ENCODE data around the gene PSMD2. TPM values are rescaled to one million over a fixed set of nuclear protein-coding genes. Genes with fewer than 3 reads are reported as not detected.
"Not testable (repeated sequence)": the region's sequence is repeated elsewhere in the genome, so short reads cannot be mapped to it uniquely, and the experiment has no call there.

PSMD2 gene
- total RNA-seq, 1 donor from 2014 or later = 108 TPM

DNA sequence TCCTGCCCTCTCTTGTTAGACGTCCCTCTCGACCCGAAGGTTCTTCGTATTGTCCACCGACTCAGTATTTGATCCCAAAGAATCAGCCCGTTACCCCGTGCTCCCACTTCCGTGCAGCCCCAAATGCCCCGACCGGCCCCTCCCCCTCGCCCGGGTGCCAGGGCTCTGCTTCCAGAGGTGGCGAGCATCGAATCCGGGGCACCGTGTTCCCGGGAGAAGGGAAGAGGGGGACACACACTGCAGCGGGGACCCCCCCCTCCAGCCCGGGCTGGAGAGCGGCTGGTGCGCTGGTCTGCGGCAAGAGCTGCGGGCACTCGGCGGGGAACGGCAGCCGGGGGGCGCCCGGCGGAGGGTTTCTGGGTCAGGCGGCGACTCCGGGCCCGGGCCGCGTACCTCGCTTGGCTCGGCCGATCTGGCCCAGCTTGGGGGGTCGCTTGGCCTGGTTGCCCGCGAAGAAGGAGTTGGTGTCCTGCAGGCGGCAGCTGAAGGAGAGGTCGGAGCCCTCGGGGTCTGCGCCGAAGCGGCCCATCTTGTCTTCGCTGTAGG is 38.2 kb upstream of the PSMD2 start:
- Histone ChIP-seq H3K27ac (no peak overlapping the region), H3K4me3 (peak overlapping the region; percentile 36 to 49), H3K9me3 (no peaks in the 10 kb centered on the region), H3K36me3 (peaks cover 0 to 5% of the 10 kb centered on the region in 2 donors), H3K4me1 (peaks cover 24% of the 10 kb centered on the region), H3K27me3 (peaks cover 9% of the 10 kb centered on the region)
- no peak for TF ChIP-seq POLR2AphosphoS5 (IDR thresholded peaks at IDR 0.05; ENCODE audit: insufficient read depth in 1 of 2, low read depth in 1 of 2)
- no peak for TF ChIP-seq POLR2A (IDR thresholded peaks at IDR 0.05)
- DNase-seq (ENCODE audit: extremely low spot score in 2 of 2) = no peak
- intact Hi-C loops (cut with DNase I) = no loop called here

DNA sequence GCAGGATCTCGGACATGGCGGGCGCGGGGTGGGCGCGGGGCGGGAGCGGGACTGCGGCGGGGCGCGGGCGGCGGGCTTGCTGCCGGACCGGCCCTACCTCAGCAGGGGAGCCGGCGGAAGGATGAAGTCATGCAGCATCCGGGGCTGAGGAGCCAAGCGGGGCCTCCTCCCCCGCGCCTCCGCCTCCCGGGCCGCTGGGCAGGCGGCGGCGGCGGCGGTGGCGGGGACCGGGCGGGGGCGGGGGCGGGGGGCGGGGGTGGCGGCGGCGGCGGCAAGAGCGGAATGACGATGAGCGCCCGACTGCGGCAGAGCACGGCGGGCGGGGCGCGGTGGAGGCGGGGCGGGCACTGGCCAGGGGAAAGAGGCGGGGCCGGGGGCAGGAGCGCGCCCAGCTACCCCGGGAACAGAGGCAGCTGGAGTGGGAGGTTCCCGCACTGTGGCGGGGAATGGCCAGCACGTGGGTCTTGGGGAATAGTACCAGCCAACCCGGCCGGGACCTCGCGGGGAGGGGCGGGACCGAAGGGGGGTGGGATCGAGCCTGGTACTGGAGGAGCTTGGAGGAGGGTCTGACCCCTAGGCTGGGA is 37.7 kb upstream of the PSMD2 start, which contains the start of gene CAMK2N2:
Gene CAMK2N2, minus strand, starts transcription at position 284 of the 584 bp plus-strand sequence. Its CDS starts 268 bp downstream, at position 16.
- Histone ChIP-seq H3K27me3 (peaks cover 9% of the 10 kb centered on the region), H3K9me3 (no peaks in the 10 kb centered on the region), H3K4me1 (peaks cover 24% of the 10 kb centered on the region), H3K27ac (no peak within 1 kb of the TSS), H3K36me3 (peaks cover 0 to 5% of the 10 kb centered on the region in 2 donors), H3K4me3 (peak within 1 kb of the TSS; percentile 36 to 49)
- intact Hi-C loops (cut with DNase I) = no loop called here
- TF ChIP-seq POLR2A (IDR thresholded peaks at IDR 0.05) = no peak
- TF ChIP-seq CTCF (IDR thresholded peaks at IDR 0.05) = no peak
- no peak for TF ChIP-seq POLR2AphosphoS5 (IDR thresholded peaks at IDR 0.05; ENCODE audit: insufficient read depth in 1 of 2, low read depth in 1 of 2)
- no peak for DNase-seq (ENCODE audit: extremely low spot score in 2 of 2)

DNA sequence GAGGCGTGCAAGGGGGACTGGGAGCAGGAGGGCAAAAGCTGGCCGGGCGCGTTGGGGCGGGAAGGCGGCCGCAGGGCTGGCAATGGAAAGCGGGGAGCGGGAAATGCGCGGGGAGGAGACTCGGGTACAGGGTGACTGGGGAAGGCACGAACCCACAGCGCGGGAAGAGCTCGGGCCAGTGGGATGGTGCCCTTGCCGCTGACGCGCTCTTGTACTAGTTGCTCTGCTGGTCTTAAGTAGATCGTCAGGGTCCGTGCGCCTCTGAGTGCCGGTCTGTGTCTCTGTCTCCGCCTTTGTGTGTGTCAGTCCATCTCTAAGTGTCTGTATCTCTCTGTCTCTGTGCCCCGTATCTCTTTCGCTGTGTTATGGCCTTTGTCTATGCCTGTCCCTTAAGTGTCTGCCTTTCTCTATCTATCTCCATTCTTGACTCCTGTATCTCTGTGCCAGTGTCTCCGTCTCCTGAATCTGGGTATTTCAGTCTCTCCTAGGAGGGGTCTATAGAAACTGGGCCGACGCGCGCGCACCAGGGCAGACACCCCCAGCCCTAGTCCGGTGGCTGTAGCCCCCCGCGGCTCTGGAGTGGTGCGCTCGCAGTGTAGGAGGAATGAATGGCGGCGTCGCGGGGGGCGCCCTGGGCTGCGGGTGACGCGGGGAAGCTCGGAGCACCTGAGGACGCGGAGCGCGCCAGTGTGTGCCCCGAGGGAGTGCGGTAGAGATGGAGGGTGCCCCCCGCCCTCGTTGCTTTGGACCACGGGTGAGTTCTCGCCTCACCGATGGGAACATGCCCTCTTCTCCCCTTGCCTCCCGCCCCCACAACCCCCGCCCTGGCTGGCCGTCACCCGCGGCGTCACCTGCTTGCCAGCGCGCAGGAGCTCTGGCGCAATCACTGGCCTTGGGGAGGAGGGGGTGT is 36.9 kb upstream of the PSMD2 start:
- H3K36me3 ChIP-seq = peaks cover 0 to 5% of the 10 kb centered on the region in 2 donors
- H3K27me3 ChIP-seq = peaks cover 9% of the 10 kb centered on the region
- TF ChIP-seq POLR2A (IDR thresholded peaks at IDR 0.05) = no peak
- TF ChIP-seq POLR2AphosphoS5 (IDR thresholded peaks at IDR 0.05; ENCODE audit: insufficient read depth in 1 of 2, low read depth in 1 of 2) = no peak
- no peak for TF ChIP-seq CTCF (IDR thresholded peaks at IDR 0.05)
- H3K4me1 ChIP-seq = peaks cover 24% of the 10 kb centered on the region
- H3K9me3 ChIP-seq = no peaks in the 10 kb centered on the region
- DNase-seq (ENCODE audit: extremely low spot score in 2 of 2) = no peak
- no peak overlapping the region for H3K27ac ChIP-seq
- intact Hi-C loops (cut with DNase I) = no loop called here
- H3K4me3 ChIP-seq = peak overlapping the region; percentile 36 to 49

DNA sequence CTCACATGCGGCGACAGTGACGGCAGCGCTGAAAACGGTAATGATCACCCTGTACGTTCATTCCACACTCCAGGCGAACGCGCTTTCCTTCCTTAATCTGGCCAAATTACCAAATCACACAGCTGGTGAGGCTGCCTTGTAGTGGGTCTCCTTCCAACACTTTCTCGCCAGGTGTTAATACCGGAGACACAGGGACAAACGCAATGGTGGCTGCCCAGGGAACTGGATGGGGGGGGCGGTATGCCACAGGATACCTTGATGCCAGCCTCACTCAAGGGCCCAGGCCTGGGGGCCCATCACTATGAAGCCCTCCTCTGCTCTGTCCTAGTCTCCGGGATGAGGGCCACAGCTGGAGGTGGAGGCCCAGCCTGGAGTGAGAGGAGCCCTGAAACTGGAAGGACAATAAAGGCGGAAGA is 36.3 kb upstream of the PSMD2 start:
- Histone ChIP-seq H3K27ac (no peak overlapping the region), H3K27me3 (peaks cover 9% of the 10 kb centered on the region), H3K4me1 (peaks cover 24% of the 10 kb centered on the region), H3K4me3 (no peak overlapping the region), H3K9me3 (no peaks in the 10 kb centered on the region), H3K36me3 (peaks cover 0 to 5% of the 10 kb centered on the region in 2 donors)
- intact Hi-C loops (cut with DNase I) = no loop called here
- no peak for TF ChIP-seq POLR2AphosphoS5 (IDR thresholded peaks at IDR 0.05; ENCODE audit: insufficient read depth in 1 of 2, low read depth in 1 of 2)
- no peak for TF ChIP-seq CTCF (IDR thresholded peaks at IDR 0.05)
- TF ChIP-seq POLR2A (IDR thresholded peaks at IDR 0.05) = no peak
- no peak for DNase-seq (ENCODE audit: extremely low spot score in 2 of 2)

DNA sequence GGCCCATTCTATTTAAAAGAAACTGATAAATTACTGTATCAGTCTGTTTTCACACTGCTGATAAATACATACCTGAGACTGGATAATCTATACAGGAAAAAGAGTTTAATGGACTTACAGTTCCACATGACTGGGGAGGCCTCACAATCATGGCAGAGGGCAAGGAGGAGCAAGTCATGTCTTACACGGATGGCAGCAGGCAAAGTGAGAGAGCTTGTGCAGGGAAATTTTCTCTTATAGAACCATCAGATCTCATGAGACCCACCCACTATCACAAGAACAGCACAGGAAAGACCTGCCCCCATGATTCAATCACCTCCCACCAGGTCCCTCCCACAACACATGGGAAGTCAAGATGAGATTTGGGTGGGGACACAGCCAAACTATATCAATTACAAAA is 31.8 kb upstream of the PSMD2 start:
- H3K27me3 ChIP-seq; intact Hi-C loops (cut with DNase I); H3K27ac ChIP-seq; DNase-seq (ENCODE audit: extremely low spot score in 2 of 2); H3K4me1 ChIP-seq; H3K9me3 ChIP-seq; H3K4me3 ChIP-seq; H3K36me3 ChIP-seq: not testable (repeated sequence)

All from vagina (tissue), 2 donors.